Limb (tissue), 2 donors: ENCODE data around the gene UBXN11.

Experiments used
- DNase-seq, 2 donors: peaks; one replicate each; pipeline ENCODE4 v3.0.0-alpha.2; 2016; ENCODE audit errors: extremely low spot score in 2 of 2

UBXN11 gene, protein sequence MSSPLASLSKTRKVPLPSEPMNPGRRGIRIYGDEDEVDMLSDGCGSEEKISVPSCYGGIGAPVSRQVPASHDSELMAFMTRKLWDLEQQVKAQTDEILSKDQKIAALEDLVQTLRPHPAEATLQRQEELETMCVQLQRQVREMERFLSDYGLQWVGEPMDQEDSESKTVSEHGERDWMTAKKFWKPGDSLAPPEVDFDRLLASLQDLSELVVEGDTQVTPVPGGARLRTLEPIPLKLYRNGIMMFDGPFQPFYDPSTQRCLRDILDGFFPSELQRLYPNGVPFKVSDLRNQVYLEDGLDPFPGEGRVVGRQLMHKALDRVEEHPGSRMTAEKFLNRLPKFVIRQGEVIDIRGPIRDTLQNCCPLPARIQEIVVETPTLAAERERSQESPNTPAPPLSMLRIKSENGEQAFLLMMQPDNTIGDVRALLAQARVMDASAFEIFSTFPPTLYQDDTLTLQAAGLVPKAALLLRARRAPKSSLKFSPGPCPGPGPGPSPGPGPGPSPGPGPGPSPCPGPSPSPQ

DNA sequence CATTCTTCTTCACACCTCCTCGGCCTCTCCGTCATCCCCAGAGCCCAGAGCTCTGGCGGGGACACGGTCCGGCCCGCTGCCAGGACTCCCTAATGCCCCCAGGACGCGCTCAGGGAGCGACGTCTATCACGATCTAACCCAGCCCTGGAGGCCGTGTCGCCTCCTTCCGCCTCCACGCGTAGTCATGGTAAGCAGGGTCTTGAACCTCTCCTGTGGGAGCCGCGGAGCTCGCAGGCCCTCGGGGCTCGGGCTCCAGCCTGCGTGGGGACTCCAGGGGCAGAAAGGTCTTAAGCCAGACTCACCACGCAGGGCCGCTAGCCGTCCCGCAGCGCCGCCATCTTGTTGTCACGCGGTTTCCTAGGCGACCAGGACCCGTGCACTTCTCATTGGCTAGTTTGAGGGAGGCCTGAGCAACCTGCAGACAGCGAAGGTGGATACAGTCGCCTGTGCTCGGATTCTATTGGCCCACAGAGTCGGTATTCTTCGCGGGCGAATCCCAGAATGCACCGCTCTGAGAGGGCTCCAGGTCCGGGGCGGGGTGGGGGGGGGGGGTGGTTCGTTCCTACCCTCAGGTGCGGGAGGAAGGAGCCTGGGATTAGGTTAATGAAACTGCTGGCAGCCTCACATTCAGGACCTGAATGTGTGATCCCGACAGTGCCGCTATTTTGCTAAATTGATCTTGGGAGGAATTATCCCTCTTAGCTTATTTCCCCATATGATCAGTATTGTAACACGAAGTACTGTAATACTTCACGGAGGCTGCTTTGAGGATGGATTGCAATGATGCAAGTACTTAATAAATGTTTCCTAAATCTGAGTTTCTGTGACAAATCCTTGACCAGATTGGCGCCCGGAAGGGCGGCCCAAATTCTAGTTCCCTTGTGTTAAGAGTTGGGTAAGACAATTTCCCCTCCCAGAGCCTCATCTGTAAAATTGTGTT, at the start of gene UBXN11:
Gene UBXN11, minus strand, starts transcription at position 347 of the 940 bp plus-strand sequence. CDS start 3,753 bp downstream, outside the sequence.
- DNase-seq, result peak; percentile 90 to 91

DNA sequence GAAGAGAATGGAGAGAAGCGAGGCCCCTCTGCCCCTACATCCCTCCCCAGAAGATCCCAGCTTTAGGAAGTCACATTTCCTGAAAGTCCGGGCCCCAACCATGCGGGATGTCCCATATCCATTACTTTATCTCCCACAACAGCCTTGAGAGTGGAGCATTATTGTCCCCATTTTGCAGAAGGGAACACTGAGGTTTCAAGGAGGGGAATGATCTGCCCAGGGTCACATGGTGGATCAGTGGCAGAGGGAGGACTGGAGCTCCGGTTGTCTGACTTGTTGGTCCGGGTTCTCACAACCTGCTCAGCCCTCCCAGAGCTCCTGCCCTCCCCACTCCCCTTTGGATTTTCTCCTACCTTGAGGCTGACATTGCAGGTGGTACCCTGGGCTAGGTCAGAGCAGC, 49.7 kb upstream of the UBXN11 start:
- no peak for DNase-seq

DNA sequence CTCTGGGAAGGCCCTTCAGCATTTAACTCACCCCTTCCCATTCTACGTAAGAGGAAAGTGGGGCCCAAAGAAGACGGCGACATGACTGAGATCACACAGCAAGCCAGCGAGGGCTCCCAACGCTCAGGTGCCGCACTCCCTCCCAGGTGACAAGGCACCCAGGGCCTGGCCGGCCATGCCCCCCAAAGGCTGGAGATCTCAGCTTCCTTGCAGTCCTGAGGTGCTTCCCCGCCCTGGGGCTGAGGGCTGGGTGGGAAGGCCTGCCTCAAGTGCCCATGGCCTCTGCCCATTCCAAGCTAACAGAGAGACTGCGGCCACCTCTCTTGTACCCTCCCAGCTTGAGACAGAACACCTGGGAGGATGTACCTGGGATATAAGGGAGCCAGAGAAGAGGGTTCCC, 48.5 kb upstream of the UBXN11 start:
- DNase-seq, result no peak

DNA sequence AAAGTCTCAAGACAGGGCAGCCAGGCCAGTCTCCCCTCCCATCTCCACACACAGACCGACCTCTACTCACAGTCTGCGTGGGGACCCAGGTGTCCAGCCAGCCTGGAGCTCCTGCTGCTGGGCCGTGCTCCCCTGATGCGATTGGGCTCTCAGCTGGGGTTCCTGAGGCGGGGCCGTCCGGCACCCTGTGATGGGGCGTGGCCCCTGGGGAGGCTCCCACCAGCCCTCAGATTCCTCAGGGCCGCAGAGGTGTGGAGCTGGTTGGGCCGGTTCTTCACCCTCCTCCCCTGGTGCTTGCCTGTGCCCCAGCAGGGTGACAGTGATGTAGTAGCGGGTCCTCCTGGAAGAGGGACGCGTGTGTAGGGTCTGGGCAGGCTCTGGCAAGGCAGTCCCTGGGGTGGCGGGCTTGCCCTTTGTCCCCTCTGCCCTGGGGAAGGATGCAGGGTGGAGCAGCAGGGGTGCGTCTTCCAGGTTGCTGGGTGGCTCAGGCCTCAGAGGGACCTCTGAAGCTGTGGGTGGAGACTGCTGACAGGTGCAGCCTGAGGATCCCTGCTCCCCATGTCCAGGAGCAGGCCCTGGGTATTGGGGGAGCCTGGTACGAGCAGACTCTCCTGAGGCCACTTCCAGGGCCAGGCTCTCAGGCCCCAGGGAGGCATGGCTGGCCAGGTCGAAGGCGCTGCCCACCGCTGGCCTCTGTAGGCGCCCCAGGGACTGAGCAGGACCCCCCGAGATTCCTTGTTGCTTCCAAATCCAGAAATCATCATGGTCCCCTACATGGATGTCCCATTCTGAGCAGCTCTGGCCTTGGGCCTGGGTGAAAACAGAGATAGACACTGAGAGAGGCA, 47.8 kb upstream of the UBXN11 start, which contains the start of gene CRYBG2:
Gene CRYBG2, minus strand, starts transcription at position 155 of the 845 bp plus-strand sequence. CDS start 7,473 bp downstream, outside the sequence.
- no peak for DNase-seq

DNA sequence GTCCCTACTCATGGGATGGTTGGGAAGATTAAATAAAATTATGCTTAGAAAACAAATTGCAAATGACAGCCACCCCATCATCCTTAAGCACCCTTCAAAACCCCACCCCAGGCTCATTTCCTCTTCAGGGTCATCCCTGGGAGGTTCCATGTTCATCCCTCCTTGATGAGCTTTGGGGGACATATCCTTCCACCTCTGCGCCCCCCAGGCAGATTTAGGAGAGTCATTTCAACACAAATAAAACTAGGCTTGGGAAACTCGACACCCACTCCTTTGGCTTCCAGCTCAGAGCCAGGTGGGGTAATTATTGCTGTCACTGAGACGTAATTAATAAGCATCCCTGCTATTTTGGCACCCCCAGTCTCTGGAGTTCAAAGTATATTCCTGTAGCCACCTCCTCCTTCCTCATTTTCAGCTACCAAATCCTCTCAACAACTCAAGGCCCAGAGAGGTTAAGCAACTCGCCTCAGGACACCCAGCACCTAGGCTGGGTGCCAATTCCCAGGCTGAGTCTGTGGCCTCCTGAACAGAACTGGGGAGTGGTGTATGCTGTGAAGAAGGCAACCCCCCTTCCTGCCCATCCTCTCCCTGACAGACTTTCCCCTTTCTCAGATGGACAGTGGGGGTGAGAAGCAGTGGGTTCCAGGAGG, 46.9 kb upstream of the UBXN11 start:
- DNase-seq, result no peak

DNA sequence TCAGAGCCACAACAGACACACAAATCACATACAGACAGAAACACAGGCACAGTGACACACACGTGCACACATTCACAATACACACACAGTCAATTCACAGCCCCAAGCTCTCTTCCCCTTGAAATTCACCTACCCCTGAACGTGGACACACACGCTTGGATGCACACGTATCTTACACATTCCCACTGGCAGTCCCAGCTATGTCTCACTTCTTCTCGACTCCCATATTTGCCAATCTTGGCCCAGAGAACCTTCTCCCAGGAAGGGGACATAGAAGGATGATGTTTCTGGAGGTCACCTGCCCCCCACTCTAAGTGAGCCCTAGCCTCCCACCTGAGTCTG, 45.9 kb upstream of the UBXN11 start:
- DNase-seq, result no peak

DNA sequence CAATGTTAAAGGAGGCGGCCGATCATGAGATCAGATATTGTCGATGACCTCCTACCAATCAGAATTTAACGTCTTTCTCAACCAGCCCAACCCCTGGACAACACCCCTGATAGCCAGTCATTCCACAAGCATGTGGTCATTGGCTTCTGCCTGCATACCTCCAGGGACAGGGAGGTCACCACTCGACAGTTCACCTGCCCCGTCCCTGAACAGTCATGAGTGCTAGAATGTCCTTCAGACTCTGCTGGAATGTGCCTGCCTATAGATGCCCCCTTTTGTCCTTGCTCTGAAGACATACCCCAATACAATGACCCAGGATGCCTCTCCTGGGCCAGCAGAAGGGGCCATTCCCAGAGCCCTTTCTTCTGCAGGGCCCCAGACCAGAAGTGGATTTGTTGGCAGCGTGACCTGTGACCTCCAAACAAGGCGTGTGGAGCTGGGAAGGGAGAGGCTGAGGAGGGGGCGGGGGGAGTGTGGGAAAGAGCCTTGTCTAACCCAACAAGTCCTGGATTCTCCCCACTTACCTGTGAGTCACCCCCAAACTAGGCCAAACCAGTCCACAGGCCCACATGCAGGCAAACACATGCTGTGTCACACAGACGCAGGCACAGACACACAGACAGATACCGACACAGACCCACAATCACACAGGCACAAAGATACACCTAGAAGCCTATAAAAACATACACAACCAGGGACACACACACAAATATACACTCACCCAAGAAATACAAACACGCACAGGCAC, 45.3 kb upstream of the UBXN11 start:
- no peak for DNase-seq

DNA sequence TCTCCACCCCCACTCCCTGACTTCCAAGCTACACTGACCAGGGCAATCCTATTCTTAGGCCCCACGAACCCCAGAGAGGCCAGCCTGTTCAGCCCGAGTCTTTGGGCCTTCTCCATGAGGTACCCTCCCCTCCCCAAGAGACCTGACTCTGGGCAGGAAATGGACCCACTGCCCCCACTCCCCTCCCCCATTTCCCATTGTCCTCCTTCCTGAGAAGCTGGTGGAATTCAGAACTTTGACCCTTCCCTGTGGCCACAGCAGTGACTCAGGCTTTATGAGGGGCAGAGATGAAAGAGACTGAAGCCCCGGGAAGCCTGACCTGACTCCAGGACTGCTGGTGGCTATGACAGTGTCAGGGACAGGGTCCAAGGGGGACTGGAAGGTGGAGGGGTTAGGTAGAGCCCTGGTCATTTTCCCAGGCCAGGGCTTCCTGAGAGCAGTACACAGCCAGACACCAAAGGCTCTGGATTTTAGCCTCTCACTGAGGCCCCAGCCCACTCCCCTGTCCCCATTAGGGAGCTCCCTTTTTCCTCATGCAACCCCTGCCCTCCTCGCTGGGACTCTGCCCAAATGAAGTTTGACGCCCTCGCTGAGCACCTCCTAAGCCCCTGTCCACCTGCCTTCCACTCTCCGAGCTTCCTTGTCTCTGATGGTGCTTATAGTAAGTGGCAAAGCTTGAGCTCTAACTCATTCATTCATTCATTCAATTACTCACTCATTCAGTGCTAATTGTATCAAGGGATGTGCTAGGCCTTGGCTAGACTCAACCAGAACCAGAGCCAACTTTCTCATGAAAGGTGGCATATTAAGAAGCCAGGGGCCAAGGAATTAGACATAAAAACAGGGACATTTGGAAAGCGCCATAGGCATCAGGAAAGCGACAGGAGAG, 44.5 kb upstream of the UBXN11 start:
- DNase-seq, result no peak

DNA sequence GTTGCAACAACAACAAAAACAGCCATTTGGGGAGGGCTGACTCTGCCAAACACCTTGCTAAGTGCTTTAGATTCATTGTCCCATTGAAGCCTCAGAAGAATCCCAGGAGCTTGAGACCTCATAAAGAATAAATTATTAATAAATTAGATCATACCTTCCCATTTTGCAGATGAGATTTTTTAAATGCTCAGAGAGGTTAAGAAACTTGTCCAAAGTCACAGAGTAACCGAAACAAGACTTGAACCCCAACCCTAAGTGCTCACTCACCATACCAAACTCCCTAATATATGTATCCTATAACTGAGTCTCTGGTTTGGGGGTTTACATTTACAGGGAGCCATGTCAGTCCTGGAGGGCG, 43.9 kb upstream of the UBXN11 start:
- no peak for DNase-seq

DNA sequence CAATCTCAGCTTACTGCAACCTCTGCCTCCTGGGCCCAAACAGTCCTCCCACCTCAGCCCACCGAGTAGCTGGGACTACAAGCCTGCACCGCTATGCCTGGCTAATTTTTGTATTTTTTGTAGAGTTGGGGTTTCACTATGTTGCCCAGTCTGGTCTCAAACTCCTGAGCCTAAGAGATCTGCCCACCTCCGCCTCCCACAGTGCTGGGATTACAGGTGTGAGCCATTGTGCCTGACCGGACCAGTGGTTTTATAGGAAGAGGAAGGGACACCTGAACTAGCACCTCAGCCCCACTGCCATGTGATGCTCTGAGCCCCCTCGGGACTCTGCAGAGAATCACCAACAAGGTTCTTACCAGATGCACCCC, 43.4 kb upstream of the UBXN11 start:
- no peak for DNase-seq

DNA sequence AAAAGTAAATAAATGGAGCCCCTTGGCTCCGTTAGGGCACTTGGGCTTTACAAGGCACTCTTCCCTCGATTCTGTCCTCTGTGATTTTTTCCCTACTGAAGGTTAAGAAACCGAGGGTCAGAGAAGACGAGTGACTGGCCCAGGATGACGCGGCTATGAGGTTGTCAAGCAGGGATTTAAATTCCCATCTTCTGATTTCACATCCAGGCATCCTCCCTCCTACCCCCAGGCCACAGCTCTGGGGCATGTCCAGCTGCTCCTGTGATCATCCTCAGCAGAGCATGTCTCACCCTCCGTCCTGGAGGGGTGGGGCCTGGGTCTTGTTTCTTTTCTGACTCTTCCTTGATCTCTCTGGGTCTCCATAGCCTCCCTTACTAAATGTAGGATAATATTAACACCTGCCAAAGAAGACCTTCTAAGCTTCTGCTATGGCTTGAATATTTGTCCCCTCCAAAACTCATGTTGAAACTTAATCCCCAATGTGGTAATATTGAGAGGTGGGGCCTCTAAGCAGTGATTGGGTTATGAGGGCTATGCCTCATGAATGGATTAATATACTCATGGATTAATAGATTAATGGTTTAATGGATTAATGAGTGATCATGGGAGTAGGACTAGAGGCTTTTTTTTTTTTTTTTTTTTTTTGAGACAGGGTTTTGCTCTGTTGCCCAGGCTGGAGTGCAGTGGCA, 42.9 kb upstream of the UBXN11 start:
- no peak for DNase-seq

DNA sequence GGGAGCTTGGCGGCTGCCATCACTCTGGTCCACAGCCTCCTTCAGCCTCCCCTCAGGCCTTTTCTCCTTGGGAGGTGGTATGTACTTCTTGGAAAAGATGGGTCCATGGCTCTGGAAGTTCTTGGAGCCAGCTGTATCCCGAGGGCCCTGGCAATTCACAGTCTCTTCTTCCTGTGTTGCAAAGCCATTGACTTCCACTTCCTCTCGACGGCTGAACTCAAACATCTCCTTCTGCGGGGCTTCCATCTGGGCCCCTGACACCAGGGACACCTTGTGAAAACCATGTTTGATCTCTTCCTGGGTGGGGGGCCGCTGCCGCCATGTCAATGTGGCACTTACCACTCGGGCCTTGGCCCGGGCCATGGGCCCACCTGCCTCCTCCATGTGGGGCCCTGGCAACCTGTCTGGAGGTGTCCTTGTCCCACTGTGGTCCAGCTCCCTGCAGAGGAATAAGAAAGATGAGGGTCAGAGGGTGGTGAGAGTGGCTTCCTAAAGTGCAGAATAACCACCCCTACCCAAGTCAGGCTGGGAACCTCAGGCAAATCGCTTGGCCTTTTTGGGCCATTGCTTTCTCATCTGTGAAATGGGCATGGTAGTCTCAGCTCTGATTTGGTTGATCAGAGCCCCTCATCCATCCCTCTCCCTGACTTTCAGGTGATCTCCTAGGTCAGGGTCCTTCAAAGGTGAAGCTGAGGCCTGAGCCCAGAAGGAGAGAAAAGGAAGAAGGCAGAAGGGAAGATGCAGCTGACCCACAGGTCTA, 40.0 kb upstream of the UBXN11 start:
- DNase-seq, result no peak

DNA sequence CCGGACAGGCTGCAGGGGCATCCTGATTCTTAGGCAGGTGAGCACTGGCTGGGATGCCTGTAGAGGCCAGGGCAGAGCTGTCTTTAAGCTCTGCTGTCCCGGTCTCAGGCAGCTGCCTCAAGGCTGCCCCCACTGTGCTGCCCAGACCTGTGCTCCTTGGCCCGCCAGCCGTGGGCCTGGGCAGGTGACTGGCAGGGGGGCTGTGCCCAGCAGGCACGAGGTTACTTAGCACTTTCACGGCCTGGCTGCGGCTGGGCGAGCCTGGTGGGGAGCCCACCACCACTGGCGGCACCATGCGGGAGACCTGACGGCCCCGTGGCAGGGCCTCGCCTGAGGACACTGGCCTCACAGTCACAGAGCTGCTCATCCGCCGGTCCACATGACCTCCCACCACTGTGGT, 39.3 kb upstream of the UBXN11 start:
- no peak for DNase-seq

DNA sequence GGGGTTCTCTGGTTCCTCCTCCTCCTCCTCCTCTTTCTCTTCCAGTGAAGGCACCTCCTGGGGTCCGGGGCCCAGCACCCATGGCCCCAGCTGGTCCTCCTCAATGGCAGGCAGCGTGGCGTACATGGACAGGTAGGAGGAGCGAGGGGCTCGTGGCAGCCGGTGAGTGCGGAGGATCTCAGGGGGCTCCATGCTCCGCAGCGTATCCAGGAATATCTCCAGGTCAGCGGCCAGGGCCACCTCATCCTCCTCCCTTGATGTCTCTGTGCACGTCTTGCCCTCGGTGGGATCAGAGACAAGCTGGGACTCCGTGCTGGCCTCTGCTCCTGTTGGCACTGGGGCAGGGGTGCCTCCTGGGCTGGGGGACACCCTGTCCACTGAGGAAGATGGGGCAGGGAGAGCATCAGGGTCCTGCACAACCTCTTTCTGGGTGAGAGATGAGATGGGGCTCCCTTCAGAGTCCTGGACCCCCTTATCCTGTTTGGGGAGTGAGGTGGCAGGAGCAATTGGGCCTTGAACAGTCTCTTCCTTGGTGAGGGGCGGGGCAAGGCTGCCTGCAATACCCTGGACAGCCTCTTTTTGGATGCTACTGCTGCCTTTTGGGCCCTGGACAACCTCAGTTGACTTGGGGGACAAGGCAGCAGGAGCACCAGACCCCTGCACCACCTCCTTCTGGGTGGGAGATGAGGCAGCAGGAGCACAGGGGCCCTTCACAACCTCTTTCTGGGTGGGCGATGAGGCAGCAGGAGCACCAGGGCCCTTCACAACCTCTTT, 37.9 kb upstream of the UBXN11 start:
- no peak for DNase-seq

DNA sequence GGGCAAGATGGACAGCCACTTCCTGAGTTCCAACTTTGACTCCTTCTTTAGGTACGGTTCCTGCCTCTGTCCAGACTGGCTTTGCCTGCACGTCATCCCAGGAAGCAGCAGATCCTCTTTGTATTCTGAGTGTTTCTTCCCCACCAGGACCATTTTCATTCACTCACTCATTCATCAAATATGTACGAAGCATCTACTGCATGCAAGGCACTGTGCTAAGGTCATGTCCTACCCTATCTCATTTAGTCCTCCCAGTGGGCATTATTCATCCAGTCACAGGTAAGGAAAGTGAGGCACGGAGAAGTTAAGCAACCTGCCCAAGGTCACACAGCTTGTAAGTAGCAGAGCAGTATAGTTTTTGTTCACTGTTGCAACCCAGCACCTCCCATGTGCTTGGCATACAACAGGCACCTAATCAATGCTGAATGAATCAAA, 33.6 kb upstream of the UBXN11 start:
- no peak for DNase-seq

DNA sequence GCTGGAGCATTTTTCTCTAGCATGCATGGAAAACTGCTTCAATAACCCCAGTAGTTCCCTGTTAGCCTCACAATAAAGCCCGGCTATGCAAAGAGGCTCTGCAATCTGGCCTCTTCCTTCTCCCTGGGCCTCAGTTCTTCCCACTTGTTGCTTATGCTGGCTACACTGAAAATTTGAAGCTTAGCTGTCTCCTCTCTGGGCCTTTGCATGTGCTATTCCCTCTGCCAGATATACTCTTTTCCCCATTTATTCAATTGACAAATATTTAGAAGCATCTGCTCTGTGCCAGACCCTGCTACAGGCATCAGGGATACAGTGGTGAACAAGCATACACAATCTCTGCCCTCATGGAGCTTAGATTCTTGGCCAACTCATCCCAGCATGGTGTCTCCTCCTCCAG, 32.2 kb upstream of the UBXN11 start:
- DNase-seq, result no peak

DNA sequence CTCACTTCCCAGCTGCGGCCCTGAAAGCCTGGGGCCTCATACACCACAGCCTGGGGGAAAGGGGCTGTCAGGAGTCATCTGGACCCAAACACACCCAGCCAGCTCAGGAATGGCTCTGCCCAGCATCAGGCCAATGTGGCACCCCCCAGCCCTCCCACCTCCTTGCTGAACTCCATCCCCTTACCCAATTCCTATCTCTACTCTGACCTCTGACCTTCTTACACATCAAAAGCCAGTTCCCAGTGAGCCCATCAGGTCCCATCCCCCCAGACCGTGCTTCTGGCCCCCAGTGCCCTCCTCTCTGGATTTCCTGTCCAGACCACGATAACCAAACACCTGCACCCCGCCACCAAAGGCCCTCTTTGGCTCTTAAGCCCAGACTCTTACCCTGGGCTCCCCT, 31.2 kb upstream of the UBXN11 start:
- DNase-seq, result no peak
